GM12891 (cell line): ENCODE data around the gene AMBP.

Experiments used
- PAX5 ChIP-seq: IDR thresholded peaks from 2 replicates; pipeline ENCODE4 v1.6.1; 2011; ENCODE audit warnings: low read length, moderate library complexity, mild to moderate bottlenecking; ENCODE audit not compliant: insufficient read depth, severe bottlenecking
- POLR2A ChIP-seq: IDR thresholded peaks from 2 replicates; pipeline ENCODE4 v1.6.1; 2011; ENCODE audit warnings: low read depth, low read length, control low read depth
- POLR2AphosphoS5 ChIP-seq: IDR thresholded peaks from 2 replicates; pipeline ENCODE4 v1.6.1; 2011; ENCODE audit warnings: low read depth, low read length, control low read depth
- POU2F2 ChIP-seq: IDR thresholded peaks from 2 replicates; pipeline ENCODE4 v1.6.1; 2011; ENCODE audit warnings: low read depth, mild to moderate bottlenecking, control low read depth, low read length, moderate library complexity
- SPI1 ChIP-seq: IDR thresholded peaks from 2 replicates; pipeline ENCODE4 v1.6.1; 2011; ENCODE audit warnings: low read depth, low read length, control low read depth
- TAF1 ChIP-seq: IDR thresholded peaks from 2 replicates; pipeline ENCODE4 v1.6.1; 2011; ENCODE audit warnings: low read depth, low read length, control low read depth

DNA sequence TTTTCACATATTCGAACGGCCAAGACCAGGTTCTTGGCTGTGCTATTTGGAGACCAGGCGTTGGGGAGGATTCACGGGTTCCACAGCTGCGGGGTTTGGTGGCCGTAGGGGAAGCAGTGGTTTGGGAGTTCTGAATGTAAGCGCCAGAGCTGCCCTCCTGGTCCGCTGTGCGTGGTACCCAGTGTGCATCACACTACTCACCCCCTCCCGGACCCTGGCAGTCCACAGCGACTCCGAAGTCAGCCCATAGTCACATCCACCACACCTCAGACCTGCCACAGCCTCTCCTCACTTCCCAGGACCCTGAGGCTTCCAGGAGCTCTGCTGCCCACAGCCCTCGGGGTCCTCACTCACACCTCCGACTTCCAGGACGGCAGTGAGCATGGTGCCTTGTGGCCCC is 26.8 kb downstream of the AMBP start:
- TF ChIP-seq POLR2A (no peak), POLR2AphosphoS5 (no peak), SPI1 (no peak), TAF1 (no peak), POU2F2 (no peak), PAX5 (no peak)
